Tibial nerve (tissue), 4 donors: ENCODE data around the gene POLR1H.

Source experiments
- EP300 ChIP-seq, 2 donors: sonication (generic); formaldehyde crosslinking; IDR thresholded peaks; one replicate each; pipeline ENCODE4 v1.6.1; 2017; ENCODE audit warnings: antibody characterized with exemption in 2 of 2, mild to moderate bottlenecking in 1 of 2
- POLR2A ChIP-seq, 2 donors: fragments of 450-650 bp; IDR thresholded peaks; one replicate each; pipeline ENCODE4 v1.6.1; 2017; ENCODE audit warnings: antibody characterized with exemption in 2 of 2, mild to moderate bottlenecking in 2 of 2, moderate library complexity in 2 of 2
- TF ChIP-seq, protein P1 (sequence below), 5 experiments: fragments of 200-600 bp in 3 of 5; fragments of 450-650 bp in 2 of 5; sonication (generic) in 3 of 5; IDR thresholded peaks; one replicate each; pipeline ENCODE4 v1.5.1; 2016 to 2019; ENCODE audit warnings: antibody characterized with exemption in 5 of 5, mild to moderate bottlenecking in 3 of 5, moderate library complexity in 2 of 5

DNA sequence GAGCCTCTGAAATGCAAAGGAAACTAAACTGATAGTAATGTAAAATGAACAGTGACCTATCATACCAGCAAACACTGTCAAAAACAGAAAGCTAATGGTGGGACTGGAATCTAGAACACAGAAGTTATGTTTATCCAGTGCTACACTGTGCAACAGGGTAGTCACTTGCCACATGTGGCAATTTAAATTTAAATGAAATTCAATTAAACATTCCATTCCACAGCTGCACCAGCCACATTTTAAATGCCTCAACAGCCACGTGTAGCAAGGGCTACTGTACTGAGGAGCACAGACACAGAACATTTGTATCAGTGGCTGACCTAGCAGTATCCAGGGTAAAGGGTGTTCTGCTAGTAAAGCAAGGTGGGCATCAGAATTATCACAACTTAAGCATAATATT lies 5.6 kb upstream of the POLR1H start:
- TF ChIP-seq POLR2A (IDR thresholded peaks at IDR 0.05) (no peak), EP300 (IDR thresholded peaks at IDR 0.05) (no peak)
- TF ChIP-seq, protein P1, sequence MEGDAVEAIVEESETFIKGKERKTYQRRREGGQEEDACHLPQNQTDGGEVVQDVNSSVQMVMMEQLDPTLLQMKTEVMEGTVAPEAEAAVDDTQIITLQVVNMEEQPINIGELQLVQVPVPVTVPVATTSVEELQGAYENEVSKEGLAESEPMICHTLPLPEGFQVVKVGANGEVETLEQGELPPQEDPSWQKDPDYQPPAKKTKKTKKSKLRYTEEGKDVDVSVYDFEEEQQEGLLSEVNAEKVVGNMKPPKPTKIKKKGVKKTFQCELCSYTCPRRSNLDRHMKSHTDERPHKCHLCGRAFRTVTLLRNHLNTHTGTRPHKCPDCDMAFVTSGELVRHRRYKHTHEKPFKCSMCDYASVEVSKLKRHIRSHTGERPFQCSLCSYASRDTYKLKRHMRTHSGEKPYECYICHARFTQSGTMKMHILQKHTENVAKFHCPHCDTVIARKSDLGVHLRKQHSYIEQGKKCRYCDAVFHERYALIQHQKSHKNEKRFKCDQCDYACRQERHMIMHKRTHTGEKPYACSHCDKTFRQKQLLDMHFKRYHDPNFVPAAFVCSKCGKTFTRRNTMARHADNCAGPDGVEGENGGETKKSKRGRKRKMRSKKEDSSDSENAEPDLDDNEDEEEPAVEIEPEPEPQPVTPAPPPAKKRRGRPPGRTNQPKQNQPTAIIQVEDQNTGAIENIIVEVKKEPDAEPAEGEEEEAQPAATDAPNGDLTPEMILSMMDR (IDR thresholded peaks at IDR 0.05): no peak
